K562 (cell line): Measurements from ENCODE around the gene ZNF326. TPM values are rescaled to one million over a fixed set of nuclear protein-coding genes. Genes with fewer than 3 reads are reported as not detected.
A peak's percentile ranks its signal among the peaks of the same experiment; 100 is the strongest.

Experiments used
- CXXC5 ChIP-seq: fragments of 250-450 bp; sonication (Bioruptor Pico); IDR thresholded peaks from 2 replicates; pipeline ENCODE4 v1.8.0; 2022; ENCODE audit warnings: inconsistent platforms, mild to moderate bottlenecking, moderate library complexity
- ESRRB ChIP-seq: fragments of 250-450 bp; sonication (Bioruptor Pico); IDR thresholded peaks from 2 replicates; pipeline ENCODE4 v1.5.0; 2020; ENCODE audit warnings: mild to moderate bottlenecking, moderate library complexity, borderline replicate concordance
- KAT8 ChIP-seq: fragments of 450-650 bp; IDR thresholded peaks from 2 replicates; pipeline ENCODE4 v1.6.1; 2016; ENCODE audit warnings: low read depth, mild to moderate bottlenecking
- MYC ChIP-seq, 2 experiments: fragments of 250-450 bp in 1 of 2; sonication (Bioruptor Pico) in 1 of 2; IDR thresholded peaks; 2 replicates each; pipeline versions ENCODE4 v1.5.1 to v1.6.1; 2012 to 2021; ENCODE audit warnings: low read depth in 2 of 2, borderline replicate concordance in 1 of 2, improper control_type of control experiment in 1 of 2, low read length in 1 of 2, mild to moderate bottlenecking in 1 of 2, moderate library complexity in 1 of 2
- PTBP1 ChIP-seq: fragments of 200-400 bp; formaldehyde crosslinking; IDR thresholded peaks from 2 replicates; pipeline ENCODE4 v1.6.1; 2017; ENCODE audit warnings: low read depth, low read length
- RBM14 ChIP-seq: fragments of 200-400 bp; formaldehyde crosslinking; IDR thresholded peaks from 2 replicates; pipeline ENCODE4 v1.6.1; 2018; ENCODE audit warnings: low read depth, mild to moderate bottlenecking, low read length, moderate library complexity, borderline replicate concordance; ENCODE audit not compliant: insufficient read depth
- RBM15 ChIP-seq: fragments of 200-400 bp; formaldehyde crosslinking; IDR thresholded peaks from 2 replicates; pipeline ENCODE4 v1.6.1; 2018; ENCODE audit warnings: mild to moderate bottlenecking, low read length, moderate library complexity; ENCODE audit not compliant: insufficient read depth
- ZBTB7A ChIP-seq: IDR thresholded peaks from 2 replicates; pipeline ENCODE4 v1.6.1; 2011; ENCODE audit warnings: low read depth, mild to moderate bottlenecking, low read length, moderate library complexity, borderline replicate concordance; ENCODE audit not compliant: control insufficient read depth
- ZKSCAN8 ChIP-seq: fragments of 200-800 bp; sonication (Bioruptor generic); IDR thresholded peaks from 2 replicates; pipeline ENCODE4 v1.6.1; 2016; ENCODE audit warnings: missing genetic modification characterization, missing compliant biosample characterization
- ZNF347 ChIP-seq: fragments of 450-650 bp; formaldehyde crosslinking; IDR thresholded peaks from 2 replicates; pipeline ENCODE4 v1.4.0; 2020; ENCODE audit warnings: low read depth, mild to moderate bottlenecking, moderate library complexity
- ZNF507 ChIP-seq: conservative IDR thresholded peaks from 2 replicates; pipeline ENCODE4 v1.6.1; 2017; ENCODE audit warnings: missing genetic modification characterization, missing compliant biosample characterization
- ZNF586 ChIP-seq: fragments of 450-650 bp; formaldehyde crosslinking; conservative IDR thresholded peaks from 2 replicates; pipeline ENCODE4 v1.4.0; 2020; ENCODE audit warnings: mild to moderate bottlenecking, moderate library complexity
- ZNF77 ChIP-seq: fragments of 250-450 bp; sonication (Bioruptor Pico); IDR thresholded peaks from 2 replicates; pipeline ENCODE4 v1.5.0; 2020
- polyA plus RNA-seq, 8 experiments: library from polyadenylated mRNA; depleted of rRNA in 4 of 8; stranded (reverse) in 5 of 8; unstranded in 3 of 8; fragments of >200 nt; fragmentation: Nextera tagmentation in 2 of 8; fragmentation: Illumina TruSeq in 1 of 8; extraction: Ambion mirVana in 2 of 8; extraction: Trizol in 1 of 8; gene quantifications; 2 replicates each; pipeline versions ENCODE4 v1.2.1 to v1.2.3, GENCODE V29; 2011 to 2014; ENCODE audit warnings: inconsistent platforms in 1 of 8, missing spikeins in 1 of 8
- total RNA-seq, 7 experiments: library from RNA; depleted of rRNA in 6 of 7; stranded (reverse); fragments of >200 nt in 6 of 7; fragmentation: Illumina TruSeq in 2 of 7; extraction: Trizol in 2 of 7; gene quantifications; 2 replicates each; pipeline versions ENCODE4 v1.2.1 to v1.2.3, GENCODE V29; 2011 to 2021; ENCODE audit warnings: low replicate concordance in 1 of 7
- TF ChIP-seq, protein P1 (sequence below), 2 experiments: fragments of 150-350 bp in 1 of 2; IDR thresholded peaks; 2 replicates each; pipeline ENCODE4 v1.6.1; 2012 to 2016; ENCODE audit warnings: low read depth in 2 of 2, low read length in 2 of 2, mild to moderate bottlenecking in 1 of 2, moderate library complexity in 1 of 2
- TF ChIP-seq, protein P2 (sequence below): fragments of 250-450 bp; sonication (Bioruptor Pico); IDR thresholded peaks from 2 replicates; pipeline ENCODE4 v1.4.0; 2020; ENCODE audit warnings: mild to moderate bottlenecking, moderate library complexity, borderline replicate concordance
- TF ChIP-seq, protein P3 (sequence below): fragments of 450-650 bp; IDR thresholded peaks from 2 replicates; pipeline ENCODE4 v1.6.1; 2018; ENCODE audit warnings: mild to moderate bottlenecking, low read depth; ENCODE audit not compliant: partially characterized antibody
- TF ChIP-seq, protein P4 (sequence below): sonication (generic); formaldehyde crosslinking; IDR thresholded peaks from 2 replicates; pipeline ENCODE4 v1.8.1; 2023; ENCODE audit warnings: mild to moderate bottlenecking, missing genetic modification reagents

The ZNF326 gene
- total and polyA plus RNA-seq, 9 of the 15 experiments (the other 6 are each of a cell fraction or from before 2014, with no cell fraction given), result 7.2 to 33.2 (median 20.1) TPM

DNA sequence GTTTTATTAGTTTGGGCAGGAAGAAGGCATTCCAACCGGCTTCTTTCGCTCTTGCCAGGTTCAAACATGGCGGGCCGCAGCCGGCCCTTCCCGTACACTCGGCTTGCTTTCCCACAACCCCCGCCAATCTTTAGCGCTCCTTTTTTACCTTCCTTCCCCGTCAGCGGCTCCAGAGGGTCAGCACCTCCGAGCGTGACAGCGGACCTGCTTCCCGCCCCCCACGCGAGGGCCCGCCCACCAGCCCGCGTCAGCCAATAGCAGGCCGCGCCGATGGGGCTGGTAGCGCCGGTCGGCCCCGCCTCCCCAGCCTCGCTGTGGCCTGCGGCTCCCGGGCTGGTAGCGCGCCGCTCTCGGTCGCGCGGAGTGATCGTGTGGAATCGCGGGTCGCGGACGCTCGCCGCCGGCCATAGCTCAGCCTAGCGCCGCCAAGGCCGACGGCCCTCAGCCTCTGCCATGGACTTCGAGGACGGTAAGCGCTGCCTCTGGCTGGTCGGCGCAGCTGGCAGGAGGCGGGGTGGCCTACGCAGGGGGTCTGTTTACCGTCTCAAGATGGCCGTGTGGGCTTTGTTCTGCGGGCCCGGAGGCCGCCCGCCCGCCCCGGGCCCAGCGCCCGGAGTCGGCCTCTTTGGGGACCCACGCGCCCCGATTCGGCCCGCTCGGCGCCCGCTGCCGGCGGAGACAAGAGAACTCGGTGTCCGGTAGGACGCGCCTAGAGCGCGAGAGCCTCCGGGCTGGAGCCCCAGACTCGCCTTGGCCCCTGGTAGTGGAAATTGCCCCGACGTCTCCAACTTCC, at the start of gene ZNF326 (continued):
- TF ChIP-seq, protein P1, sequence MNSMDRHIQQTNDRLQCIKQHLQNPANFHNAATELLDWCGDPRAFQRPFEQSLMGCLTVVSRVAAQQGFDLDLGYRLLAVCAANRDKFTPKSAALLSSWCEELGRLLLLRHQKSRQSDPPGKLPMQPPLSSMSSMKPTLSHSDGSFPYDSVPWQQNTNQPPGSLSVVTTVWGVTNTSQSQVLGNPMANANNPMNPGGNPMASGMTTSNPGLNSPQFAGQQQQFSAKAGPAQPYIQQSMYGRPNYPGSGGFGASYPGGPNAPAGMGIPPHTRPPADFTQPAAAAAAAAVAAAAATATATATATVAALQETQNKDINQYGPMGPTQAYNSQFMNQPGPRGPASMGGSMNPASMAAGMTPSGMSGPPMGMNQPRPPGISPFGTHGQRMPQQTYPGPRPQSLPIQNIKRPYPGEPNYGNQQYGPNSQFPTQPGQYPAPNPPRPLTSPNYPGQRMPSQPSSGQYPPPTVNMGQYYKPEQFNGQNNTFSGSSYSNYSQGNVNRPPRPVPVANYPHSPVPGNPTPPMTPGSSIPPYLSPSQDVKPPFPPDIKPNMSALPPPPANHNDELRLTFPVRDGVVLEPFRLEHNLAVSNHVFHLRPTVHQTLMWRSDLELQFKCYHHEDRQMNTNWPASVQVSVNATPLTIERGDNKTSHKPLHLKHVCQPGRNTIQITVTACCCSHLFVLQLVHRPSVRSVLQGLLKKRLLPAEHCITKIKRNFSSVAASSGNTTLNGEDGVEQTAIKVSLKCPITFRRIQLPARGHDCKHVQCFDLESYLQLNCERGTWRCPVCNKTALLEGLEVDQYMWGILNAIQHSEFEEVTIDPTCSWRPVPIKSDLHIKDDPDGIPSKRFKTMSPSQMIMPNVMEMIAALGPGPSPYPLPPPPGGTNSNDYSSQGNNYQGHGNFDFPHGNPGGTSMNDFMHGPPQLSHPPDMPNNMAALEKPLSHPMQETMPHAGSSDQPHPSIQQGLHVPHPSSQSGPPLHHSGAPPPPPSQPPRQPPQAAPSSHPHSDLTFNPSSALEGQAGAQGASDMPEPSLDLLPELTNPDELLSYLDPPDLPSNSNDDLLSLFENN (IDR thresholded peaks at IDR 0.05; ENCODE audit: low read depth in 2 of 2, low read length in 2 of 2), result no peak
- TF ChIP-seq ZBTB7A (peak; percentile 9; the same call in 1 of the 2 replicates), MYC (IDR thresholded peaks at IDR 0.05; ENCODE audit: low read depth, low read length) (peak; percentile 1; the same call in 1 of the 2 replicates), MYC (CRISPR knock-in tag; IDR thresholded peaks at IDR 0.05; ENCODE audit: borderline replicate concordance, low read depth) (no peak), ZNF507 (no peak), ZKSCAN8 (CRISPR knock-in tag) (no peak), ESRRB (CRISPR knock-in tag) (no peak), KAT8 (no peak), RBM14 (0 out of 2 replicates have a peak, but pooled peaks have one; percentile 78), ZNF347 (no peak), ZNF586 (CRISPR knock-in tag) (no peak), ZNF77 (CRISPR knock-in tag) (no peak), CXXC5 (CRISPR knock-in tag) (peak; percentile 90), PTBP1 (no peak), RBM15 (no peak)
- TF ChIP-seq, protein P2, sequence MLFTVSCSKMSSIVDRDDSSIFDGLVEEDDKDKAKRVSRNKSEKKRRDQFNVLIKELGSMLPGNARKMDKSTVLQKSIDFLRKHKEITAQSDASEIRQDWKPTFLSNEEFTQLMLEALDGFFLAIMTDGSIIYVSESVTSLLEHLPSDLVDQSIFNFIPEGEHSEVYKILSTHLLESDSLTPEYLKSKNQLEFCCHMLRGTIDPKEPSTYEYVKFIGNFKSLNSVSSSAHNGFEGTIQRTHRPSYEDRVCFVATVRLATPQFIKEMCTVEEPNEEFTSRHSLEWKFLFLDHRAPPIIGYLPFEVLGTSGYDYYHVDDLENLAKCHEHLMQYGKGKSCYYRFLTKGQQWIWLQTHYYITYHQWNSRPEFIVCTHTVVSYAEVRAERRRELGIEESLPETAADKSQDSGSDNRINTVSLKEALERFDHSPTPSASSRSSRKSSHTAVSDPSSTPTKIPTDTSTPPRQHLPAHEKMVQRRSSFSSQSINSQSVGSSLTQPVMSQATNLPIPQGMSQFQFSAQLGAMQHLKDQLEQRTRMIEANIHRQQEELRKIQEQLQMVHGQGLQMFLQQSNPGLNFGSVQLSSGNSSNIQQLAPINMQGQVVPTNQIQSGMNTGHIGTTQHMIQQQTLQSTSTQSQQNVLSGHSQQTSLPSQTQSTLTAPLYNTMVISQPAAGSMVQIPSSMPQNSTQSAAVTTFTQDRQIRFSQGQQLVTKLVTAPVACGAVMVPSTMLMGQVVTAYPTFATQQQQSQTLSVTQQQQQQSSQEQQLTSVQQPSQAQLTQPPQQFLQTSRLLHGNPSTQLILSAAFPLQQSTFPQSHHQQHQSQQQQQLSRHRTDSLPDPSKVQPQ (CRISPR knock-in tag), result no peak
- TF ChIP-seq, protein P3, sequence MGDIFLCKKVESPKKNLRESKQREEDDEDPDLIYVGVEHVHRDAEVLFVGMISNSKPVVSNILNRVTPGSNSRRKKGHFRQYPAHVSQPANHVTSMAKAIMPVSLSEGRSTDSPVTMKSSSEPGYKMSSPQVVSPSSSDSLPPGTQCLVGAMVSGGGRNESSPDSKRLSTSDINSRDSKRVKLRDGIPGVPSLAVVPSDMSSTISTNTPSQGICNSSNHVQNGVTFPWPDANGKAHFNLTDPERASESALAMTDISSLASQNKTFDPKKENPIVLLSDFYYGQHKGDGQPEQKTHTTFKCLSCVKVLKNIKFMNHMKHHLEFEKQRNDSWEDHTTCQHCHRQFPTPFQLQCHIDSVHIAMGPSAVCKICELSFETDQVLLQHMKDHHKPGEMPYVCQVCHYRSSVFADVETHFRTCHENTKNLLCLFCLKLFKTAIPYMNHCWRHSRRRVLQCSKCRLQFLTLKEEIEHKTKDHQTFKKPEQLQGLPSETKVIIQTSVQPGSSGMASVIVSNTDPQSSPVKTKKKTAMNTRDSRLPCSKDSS, result no peak
- TF ChIP-seq, protein P4, sequence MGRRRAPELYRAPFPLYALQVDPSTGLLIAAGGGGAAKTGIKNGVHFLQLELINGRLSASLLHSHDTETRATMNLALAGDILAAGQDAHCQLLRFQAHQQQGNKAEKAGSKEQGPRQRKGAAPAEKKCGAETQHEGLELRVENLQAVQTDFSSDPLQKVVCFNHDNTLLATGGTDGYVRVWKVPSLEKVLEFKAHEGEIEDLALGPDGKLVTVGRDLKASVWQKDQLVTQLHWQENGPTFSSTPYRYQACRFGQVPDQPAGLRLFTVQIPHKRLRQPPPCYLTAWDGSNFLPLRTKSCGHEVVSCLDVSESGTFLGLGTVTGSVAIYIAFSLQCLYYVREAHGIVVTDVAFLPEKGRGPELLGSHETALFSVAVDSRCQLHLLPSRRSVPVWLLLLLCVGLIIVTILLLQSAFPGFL, result no peak
